DMS79 treated with DMSO at 0.1 percent for 48 hours (cell line): ENCODE data around the gene ANO3.

ENCODE experiments used
- DNase-seq: peaks from one replicate; lab custom pipeline; 2025; lab: John Stamatoyannopoulos, UW

Gene ANO3

GRCh38 chr11:26359055-26359454, 27.1 kb downstream of the ANO3 start:
- no peak for DNase-seq

- DNase-seq, result no peak
Measured at GRCh38 chr11:26365284-26365683, 33.4 kb downstream of the ANO3 start.

GRCh38 chr11:26377619-26378018, 45.7 kb downstream of the ANO3 start:
- no peak for DNase-seq

- DNase-seq, result no peak
Measured at GRCh38 chr11:26399336-26399735, 67.4 kb downstream of the ANO3 start.

GRCh38 chr11:26410706-26411366, 78.9 kb downstream of the ANO3 start:
- no peak for DNase-seq

- DNase-seq, result no peak
Measured at GRCh38 chr11:26412955-26413354, 81.0 kb downstream of the ANO3 start.

GRCh38 chr11:26418386-26418912, 86.5 kb downstream of the ANO3 start:
- DNase-seq, result no peak

GRCh38 chr11:26420331-26420730, 88.4 kb downstream of the ANO3 start:
- DNase-seq, result no peak

GRCh38 chr11:26424255-26424654, 92.3 kb downstream of the ANO3 start:
- DNase-seq, result no peak

- DNase-seq, result no peak
Measured at GRCh38 chr11:26439854-26440253, 107.9 kb downstream of the ANO3 start.

GRCh38 chr11:26442131-26442530, 110.2 kb downstream of the ANO3 start:
- no peak for DNase-seq

GRCh38 chr11:26443617-26444016, 111.7 kb downstream of the ANO3 start:
- no peak for DNase-seq

GRCh38 chr11:26457636-26458035, 125.7 kb downstream of the ANO3 start:
- no peak for DNase-seq

GRCh38 chr11:26465274-26465673, 133.3 kb downstream of the ANO3 start:
- no peak for DNase-seq

GRCh38 chr11:26467506-26467905, 135.6 kb downstream of the ANO3 start:
- DNase-seq, result no peak

- DNase-seq, result no peak
Measured at GRCh38 chr11:26470992-26471391, 139.1 kb downstream of the ANO3 start.

GRCh38 chr11:26473216-26474194, 141.6 kb downstream of the ANO3 start:
- no peak for DNase-seq

GRCh38 chr11:26474401-26474800, 142.5 kb downstream of the ANO3 start:
- DNase-seq, result no peak

GRCh38 chr11:26477396-26477795, 145.5 kb downstream of the ANO3 start:
- DNase-seq, result no peak

GRCh38 chr11:26478710-26479109, 146.8 kb downstream of the ANO3 start:
- no peak for DNase-seq

GRCh38 chr11:26480041-26480440, 148.1 kb downstream of the ANO3 start:
- no peak for DNase-seq

GRCh38 chr11:26483108-26483507, 151.2 kb downstream of the ANO3 start:
- DNase-seq, result no peak

- DNase-seq, result no peak
Measured at GRCh38 chr11:26490546-26490945, 158.6 kb downstream of the ANO3 start.
